Peyer's patch (tissue), 4 donors: Measurements from ENCODE around the gene ICA1.

Experiments used
- CTCF ChIP-seq, 6 experiments: fragments of 450-650 bp in 4 of 6; fragments of 200-600 bp in 2 of 6; sonication (generic) in 1 of 6; IDR thresholded peaks; one replicate each; pipeline ENCODE4 v1.5.1; 2017 to 2019; ENCODE audit warnings: antibody characterized with exemption in 6 of 6, mild to moderate bottlenecking in 3 of 6, moderate library complexity in 1 of 6
- POLR2A ChIP-seq, 2 donors: fragments of 450-650 bp; IDR thresholded peaks; one replicate each; pipeline ENCODE4 v1.5.1; 2017; ENCODE audit warnings: antibody characterized with exemption in 2 of 2, mild to moderate bottlenecking in 2 of 2, moderate library complexity in 2 of 2

GRCh38 chr7:8064828-8065227 lies 197.1 kb downstream of the ICA1 start:
- TF ChIP-seq CTCF (IDR thresholded peaks at IDR 0.05), result no peak
- no peak for TF ChIP-seq POLR2A (IDR thresholded peaks at IDR 0.05)
